Urinary bladder (tissue), 4 donors: Measurements from ENCODE around the gene ABHD6. TPM values are rescaled to one million over a fixed set of nuclear protein-coding genes. Genes with fewer than 3 reads are reported as not detected.
"Not testable (repeated sequence)": the region's sequence is repeated elsewhere in the genome, so short reads cannot be mapped to it uniquely, and the experiment has no call there.

Source experiments
- DNase-seq: peaks from one replicate; pipeline ENCODE4 v3.0.0-alpha.2; 2015; ENCODE audit errors: extremely low spot score
- H3K27ac ChIP-seq: one replicate; pipeline ENCODE4 v1.5.1; 2013; ENCODE audit warnings: low read depth, mild to moderate bottlenecking, moderate library complexity
- H3K36me3 ChIP-seq: one replicate; pipeline ENCODE4 v1.6.1; 2013; ENCODE audit warnings: mild to moderate bottlenecking, moderate library complexity; ENCODE audit not compliant: insufficient read depth
- H3K4me1 ChIP-seq: one replicate; pipeline ENCODE4 v1.6.1; 2013; ENCODE audit warnings: mild to moderate bottlenecking, moderate library complexity; ENCODE audit not compliant: insufficient read depth
- H3K4me3 ChIP-seq: one replicate; pipeline ENCODE4 v1.5.1; 2013; ENCODE audit warnings: low read depth, low read length
- WGBS: extraction: QIAGEN DNeasy Blood & Tissue Kit; methylation state at CpG from one replicate; pipeline ENCODE4 v1.1.7; 2013; 5-methylcytosine and 5-hydroxymethylcytosine counted together
- polyA plus RNA-seq: library from polyadenylated mRNA; stranded (reverse); fragments of 200-250 nt; gene quantifications from one replicate; pipeline ENCODE4 v1.2.3, GENCODE V29; 2013
- total RNA-seq: library from RNA; depleted of rRNA; stranded (reverse); fragments of >200 nt; gene quantifications from one replicate; pipeline ENCODE4 v1.2.3, GENCODE V29; 2014
- donor health status: healthy with polysubstance abuse.
- donor health status: healthy.

The ABHD6 gene
- total and polyA plus RNA-seq, 2 donors, result 7.2 to 8.8 TPM

DNA sequence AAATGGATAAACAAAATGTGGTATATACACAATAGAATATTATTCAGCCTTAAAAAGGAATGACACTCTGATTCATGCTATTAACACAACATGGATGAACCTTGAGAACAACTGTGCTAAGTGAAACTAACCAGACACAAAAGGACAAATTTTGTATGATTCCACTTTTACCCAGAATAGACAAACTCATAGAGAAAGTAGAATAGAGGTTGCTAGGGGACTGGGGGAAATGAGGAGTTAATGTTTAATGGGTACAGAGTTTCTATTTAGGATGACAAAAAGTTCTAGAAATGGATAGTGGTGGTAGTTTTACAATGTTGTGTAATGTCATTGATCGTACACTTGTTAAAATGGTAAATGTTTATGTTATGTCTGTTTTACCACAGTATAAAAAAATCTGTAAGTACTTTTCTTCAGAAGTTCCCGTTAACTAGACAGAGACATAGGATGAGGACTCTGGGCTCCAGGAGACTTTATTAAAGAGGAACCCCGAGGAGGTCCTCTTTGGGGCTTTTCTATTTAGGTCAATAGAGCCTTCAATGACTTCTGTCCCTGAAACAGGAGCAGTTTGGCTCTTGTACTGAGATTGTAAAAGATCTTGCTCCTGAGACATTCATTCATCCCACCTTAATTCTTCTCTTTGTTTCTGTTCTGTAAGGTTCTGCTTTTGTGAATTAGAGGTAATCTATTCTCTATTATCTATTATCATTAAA lies 24.5 kb downstream of the ABHD6 start:
- Histone ChIP-seq H3K36me3 (no peaks in the 10 kb centered on the region), H3K4me1 (no peaks in the 10 kb centered on the region), H3K4me3 (no peak overlapping the region), H3K27ac (no peak overlapping the region)
- WGBS, result 62% methylated on average over 3 of the region's 3 CpGs
- DNase-seq, result no peak

DNA sequence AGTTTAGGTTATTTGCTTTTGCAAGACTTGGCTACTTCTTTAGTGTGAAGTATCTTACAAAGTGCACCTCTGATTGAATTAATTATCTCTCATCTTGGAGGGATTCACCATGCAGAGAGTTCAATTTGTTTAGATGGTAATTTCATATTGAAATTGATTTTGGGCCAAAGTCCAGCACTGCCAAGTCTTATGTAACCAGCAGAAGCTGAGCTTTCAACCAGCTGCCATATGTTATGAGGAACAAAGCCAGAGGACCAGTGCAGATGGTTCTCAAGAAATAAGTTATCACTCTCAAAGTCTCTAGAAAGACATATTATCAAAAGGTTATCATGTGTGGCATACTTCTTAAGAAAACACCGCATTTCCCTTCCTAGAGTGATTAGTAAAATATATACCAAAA lies 29.0 kb downstream of the ABHD6 start:
- no peak for DNase-seq
- no peaks in the 10 kb centered on the region for H3K4me1 ChIP-seq
- H3K27ac ChIP-seq, result no peak overlapping the region
- H3K4me3 ChIP-seq, result no peak overlapping the region
- no peaks in the 10 kb centered on the region for H3K36me3 ChIP-seq
- 48% methylated on average over 1 of the region's 1 CpG for WGBS

DNA sequence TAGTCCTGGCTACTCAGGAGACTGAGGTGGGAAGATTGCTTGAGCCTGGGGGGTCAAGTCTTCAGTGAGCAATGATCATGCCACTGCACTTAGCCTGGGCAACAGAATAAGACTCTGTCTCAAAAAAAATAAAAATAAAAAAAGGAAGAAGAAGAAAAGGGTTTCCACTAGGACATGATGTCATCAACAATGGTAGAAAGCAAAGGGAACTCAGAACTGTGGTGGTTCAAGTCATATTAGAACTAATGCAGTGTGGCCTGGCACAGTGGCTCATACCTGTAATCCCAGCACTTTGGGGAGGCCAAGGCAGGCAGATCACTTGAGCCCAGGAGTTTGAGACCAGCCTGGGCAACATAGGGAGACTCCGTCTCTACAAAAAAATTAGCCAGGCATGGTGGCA lies 30.0 kb downstream of the ABHD6 start:
- WGBS, result 95% methylated on average over 1 of the region's 1 CpG
- H3K4me3 ChIP-seq, H3K36me3 ChIP-seq, H3K4me1 ChIP-seq, DNase-seq, H3K27ac ChIP-seq: not testable (repeated sequence)

DNA sequence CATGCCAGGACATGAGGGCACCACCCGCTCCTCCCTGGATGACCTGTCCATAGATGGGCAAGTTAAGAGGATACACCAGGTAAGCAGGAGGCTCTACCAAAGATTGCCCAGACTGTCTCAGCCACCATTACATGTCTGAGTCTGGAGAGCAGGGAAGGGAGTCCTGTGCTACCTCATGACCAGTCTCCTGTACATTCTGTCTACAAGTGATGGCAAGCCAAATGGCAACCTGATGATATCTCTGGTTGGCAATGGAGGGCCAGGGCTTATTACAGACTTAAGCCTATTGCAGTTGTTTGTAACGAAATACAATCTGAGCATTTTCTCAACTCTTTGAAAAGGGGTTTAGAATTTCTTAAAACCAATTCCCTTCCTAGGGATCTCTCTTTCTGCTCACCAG lies 31.8 kb downstream of the ABHD6 start:
- 67% methylated on average over 2 of the region's 2 CpGs for WGBS
- Histone ChIP-seq H3K36me3 (no peaks in the 10 kb centered on the region), H3K4me1 (no peaks in the 10 kb centered on the region), H3K4me3 (no peak overlapping the region), H3K27ac (no peak overlapping the region)
- no peak for DNase-seq

DNA sequence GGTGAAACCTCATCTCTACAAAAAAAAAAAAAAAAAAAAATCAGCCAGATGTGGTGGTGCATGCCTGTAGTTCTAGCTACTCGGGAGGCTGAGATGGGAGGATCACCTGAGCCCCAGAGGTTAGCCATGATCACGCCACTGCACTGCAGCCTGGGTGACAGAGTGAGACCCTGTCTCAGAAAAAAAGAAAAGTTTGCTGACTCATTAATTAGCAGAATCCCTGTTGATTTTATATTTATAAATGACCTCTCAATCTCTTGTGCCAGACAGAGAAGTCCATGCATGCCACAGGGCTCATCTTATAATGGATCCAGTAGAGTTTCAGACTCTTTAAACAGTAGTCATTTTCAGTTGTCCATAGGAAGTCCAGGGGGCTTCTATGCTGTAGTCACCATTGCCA lies 32.9 kb downstream of the ABHD6 start:
- DNase-seq, result no peak
- Histone ChIP-seq H3K27ac (no peak overlapping the region), H3K4me3 (no peak overlapping the region), H3K4me1 (no peaks in the 10 kb centered on the region), H3K36me3 (no peaks in the 10 kb centered on the region)
- 97% methylated on average over 2 of the region's 2 CpGs for WGBS

DNA sequence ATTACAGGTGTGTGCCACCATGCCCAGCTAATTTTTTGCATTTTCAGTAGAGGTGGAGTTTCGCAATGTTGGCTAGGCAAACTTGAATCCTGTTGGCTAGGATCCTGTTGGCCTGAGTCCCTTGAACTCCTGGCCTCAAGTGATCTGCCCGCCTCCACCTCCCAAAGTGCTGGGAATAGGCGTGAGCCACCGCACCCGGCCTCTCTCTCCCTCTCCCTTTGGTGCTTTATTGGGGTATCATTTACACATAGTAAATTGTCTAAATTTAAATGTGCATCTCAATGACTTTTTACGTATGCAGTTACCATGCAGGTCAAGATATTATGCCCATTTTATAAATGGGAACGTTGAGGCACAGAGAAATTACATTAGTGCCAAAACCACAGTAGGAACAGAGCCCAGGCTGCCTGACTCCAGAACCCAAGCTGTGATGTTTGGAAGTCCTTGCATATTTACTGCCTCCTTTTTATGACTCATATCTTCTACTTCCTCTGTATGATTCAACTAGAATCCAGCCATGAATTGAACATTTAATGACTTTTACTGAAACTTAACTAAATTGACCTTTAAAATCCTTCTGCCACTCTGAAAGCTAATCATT lies 34.4 kb downstream of the ABHD6 start:
- 81% methylated on average over 7 of the region's 7 CpGs for WGBS
- Histone ChIP-seq H3K36me3 (no peaks in the 10 kb centered on the region), H3K27ac (no peak overlapping the region), H3K4me3 (no peak overlapping the region), H3K4me1 (no peaks in the 10 kb centered on the region)
- DNase-seq, result no peak

DNA sequence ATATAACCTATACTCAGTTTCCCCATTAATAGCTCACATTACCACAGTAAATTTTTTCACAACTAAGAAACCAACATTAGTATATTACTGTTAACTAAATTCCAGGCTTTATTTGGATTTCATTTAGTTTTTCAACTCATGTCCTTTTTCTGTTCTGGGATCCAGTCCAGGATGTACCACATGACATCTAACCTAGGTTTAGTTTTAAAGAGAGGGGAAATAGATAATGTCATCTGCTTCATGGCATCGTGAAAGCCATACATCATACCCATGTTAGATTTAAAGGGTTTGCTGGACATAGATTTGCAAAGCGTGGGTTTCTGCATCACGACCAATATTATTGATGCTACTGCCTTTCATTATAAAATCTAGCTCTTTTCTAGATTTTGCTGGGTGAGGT lies 35.3 kb downstream of the ABHD6 start:
- WGBS, result 75% methylated on average over 3 of the region's 3 CpGs
- Histone ChIP-seq H3K27ac (no peak overlapping the region), H3K36me3 (no peaks in the 10 kb centered on the region), H3K4me1 (no peaks in the 10 kb centered on the region), H3K4me3 (no peak overlapping the region)
- DNase-seq, result no peak

DNA sequence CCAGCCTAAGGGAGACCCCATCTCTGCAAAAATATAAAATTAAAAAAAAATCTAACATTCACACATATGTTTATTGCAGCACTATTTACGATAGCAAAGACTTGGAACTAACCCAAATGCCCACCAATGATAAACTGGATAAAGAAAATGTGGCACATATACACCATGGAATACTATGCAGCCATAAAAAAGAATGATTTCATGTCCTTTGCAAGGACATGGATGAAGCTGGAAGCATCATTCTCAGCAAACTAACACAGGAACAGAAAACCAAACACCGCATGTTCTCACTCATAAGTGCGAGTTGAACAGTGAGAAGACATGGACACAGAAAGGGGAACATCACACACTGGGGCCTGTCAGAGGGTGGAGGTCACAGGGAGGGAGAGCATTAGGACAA lies 35.8 kb downstream of the ABHD6 start:
- not testable (repeated sequence) for H3K4me3 ChIP-seq, H3K4me1 ChIP-seq, H3K36me3 ChIP-seq, DNase-seq, H3K27ac ChIP-seq
- WGBS, result 94% methylated on average over 3 of the region's 3 CpGs

DNA sequence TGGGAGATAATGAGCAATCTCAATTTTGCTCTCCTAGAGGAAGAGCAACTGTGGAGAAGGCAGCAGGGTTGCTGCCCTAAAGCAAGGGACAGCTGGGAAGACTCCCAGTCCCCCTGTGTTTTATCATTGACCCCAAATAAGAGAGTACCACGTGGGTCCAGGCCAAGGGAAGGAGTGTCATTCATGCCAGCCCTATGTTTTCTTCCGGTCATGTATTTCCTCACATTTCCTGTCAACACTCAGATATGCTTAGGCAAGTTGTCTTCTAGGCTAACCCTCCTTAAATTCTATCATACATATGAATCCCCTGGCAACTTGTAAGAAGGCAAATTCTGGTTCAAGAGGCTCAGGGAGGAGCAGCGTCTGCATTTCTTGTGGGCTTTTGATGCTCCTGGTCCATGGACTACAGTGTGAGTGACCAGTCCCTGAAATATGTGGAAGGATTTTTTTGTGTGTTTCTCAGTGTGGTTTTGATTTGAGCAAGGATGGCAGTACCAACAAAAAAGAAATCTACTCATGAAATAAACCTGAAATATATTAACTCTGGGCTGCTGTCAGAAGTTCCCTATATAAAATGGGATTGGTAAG lies 36.5 kb downstream of the ABHD6 start:
- no peak overlapping the region for H3K27ac ChIP-seq
- no peak overlapping the region for H3K4me3 ChIP-seq
- WGBS, result 65% methylated on average over 3 of the region's 3 CpGs
- no peak for DNase-seq
- H3K4me1 ChIP-seq, result no peaks in the 10 kb centered on the region
- no peaks in the 10 kb centered on the region for H3K36me3 ChIP-seq

DNA sequence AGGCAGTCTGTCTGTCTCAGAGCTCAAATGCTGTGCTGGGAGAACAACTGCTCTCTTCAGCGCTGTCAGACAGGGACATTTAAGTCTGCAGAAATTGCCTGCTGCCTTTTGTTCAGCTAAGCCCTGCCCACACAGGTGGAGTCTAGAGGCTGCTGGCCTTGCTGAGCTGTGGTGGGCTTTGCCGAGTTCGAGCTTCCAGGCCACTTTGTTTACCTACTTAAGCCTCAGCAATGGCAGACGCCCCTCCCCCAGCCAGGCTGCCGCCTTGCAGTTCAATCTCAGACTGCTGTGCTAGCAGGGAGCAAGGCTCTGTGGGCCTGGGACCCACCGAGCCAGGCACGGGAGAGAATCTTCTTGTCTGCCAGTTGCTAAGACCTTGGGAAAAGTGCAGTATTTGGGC lies 43.5 kb downstream of the ABHD6 start:
- DNase-seq, result no peak
- Histone ChIP-seq H3K4me1 (no peaks in the 10 kb centered on the region), H3K36me3 (no peaks in the 10 kb centered on the region), H3K27ac (no peak overlapping the region), H3K4me3 (no peak overlapping the region)
- 61% methylated on average over 7 of the region's 7 CpGs for WGBS

DNA sequence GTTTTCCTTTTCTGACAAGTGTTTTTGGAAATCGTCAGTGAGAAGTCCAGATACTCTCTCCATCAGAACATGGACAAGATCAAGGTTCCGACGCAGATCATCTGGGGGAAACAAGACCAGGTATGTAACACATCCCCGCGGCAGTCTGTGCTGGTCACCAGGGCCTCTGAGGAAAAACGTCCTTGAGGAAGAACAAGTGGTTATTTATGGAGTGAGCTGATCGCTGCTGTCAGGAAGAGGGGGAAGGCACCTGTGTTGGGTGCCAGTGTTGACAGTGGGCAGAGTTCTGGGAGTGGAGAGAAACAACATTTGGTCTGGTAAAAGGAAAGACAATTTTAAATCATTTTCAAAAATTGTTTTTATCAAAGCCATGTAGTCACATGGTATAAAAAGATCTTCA lies 47.7 kb downstream of the ABHD6 start:
- Histone ChIP-seq H3K4me3 (no peak overlapping the region), H3K4me1 (no peaks in the 10 kb centered on the region), H3K36me3 (no peaks in the 10 kb centered on the region), H3K27ac (no peak overlapping the region)
- 86% methylated on average over 7 of the region's 7 CpGs for WGBS
- DNase-seq, result no peak

DNA sequence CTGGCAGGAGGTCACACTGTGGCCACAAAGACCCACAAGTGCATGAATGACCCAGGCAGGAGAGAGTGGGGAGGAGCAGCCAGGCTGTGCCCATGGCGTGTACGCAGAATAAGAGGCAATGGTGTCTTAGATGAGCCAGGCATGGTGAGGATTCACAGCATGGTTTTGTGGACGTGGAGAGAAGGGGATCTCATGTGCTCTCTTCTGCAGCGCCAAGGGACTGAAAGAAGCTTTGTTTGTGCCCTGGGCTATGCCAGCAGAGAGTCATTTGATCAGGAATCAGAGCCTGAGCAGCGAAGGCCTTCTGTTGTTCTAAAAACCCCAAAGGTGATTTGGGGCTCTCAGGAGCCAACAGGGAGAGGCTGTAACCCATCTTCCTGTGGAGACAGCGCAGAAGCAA lies 49.8 kb downstream of the ABHD6 start:
- Histone ChIP-seq H3K4me1 (no peaks in the 10 kb centered on the region), H3K4me3 (no peak overlapping the region), H3K27ac (no peak overlapping the region), H3K36me3 (peaks cover 4% of the 10 kb centered on the region)
- 93% methylated on average over 6 of the region's 6 CpGs for WGBS
- DNase-seq, result no peak

DNA sequence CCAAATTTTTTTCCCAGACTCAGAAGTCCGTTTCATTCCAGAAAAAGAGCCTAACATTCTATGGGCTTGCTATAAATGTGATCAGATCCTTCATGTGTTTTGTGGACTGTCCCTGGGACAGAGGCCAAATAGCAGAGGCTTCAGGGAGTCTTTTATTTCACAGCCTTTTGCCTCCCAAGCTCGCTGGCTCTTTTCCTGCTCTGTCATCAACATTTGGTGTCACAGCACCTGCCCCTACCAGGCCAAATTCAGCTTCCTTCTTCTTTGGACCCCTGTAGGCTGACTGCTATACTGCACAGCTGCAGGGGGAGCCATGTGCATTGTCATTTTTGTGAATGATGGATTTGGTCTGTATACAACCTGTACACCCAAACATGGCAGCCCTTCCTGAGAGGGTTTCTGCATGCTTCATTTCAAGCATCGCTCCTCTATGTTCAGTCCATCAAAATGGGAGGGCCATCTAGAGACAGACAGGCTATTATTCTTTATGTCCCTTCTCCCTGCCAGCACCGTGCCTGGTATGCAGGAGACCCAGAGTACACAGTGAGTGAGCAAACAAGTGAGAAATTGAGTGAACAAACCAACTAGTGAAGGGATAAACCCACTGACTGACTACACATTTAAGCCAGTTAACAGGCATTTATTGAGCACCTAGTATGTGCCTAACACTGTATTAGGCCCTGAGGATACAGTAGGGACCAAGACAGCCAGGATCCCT lies 50.6 kb downstream of the ABHD6 start:
- Histone ChIP-seq H3K36me3 (peaks cover 4% of the 10 kb centered on the region), H3K27ac (no peak overlapping the region), H3K4me3 (no peak overlapping the region), H3K4me1 (no peaks in the 10 kb centered on the region)
- no peak for DNase-seq
- WGBS, result 73% methylated on average over 4 of the region's 4 CpGs
